DMS114 treated with DMSO at 0.1 percent for 48 hours (cell line): Measurements from ENCODE around the gene FAM163B.
"Not testable (repeated sequence)": the region's sequence is repeated elsewhere in the genome, so short reads cannot be mapped to it uniquely, and the experiment has no call there.

Source experiments
- DNase-seq: peaks from one replicate; lab custom pipeline; 2025; ENCODE audit not compliant: unreplicated experiment; lab: John Stamatoyannopoulos, UW

Gene FAM163B

DNA sequence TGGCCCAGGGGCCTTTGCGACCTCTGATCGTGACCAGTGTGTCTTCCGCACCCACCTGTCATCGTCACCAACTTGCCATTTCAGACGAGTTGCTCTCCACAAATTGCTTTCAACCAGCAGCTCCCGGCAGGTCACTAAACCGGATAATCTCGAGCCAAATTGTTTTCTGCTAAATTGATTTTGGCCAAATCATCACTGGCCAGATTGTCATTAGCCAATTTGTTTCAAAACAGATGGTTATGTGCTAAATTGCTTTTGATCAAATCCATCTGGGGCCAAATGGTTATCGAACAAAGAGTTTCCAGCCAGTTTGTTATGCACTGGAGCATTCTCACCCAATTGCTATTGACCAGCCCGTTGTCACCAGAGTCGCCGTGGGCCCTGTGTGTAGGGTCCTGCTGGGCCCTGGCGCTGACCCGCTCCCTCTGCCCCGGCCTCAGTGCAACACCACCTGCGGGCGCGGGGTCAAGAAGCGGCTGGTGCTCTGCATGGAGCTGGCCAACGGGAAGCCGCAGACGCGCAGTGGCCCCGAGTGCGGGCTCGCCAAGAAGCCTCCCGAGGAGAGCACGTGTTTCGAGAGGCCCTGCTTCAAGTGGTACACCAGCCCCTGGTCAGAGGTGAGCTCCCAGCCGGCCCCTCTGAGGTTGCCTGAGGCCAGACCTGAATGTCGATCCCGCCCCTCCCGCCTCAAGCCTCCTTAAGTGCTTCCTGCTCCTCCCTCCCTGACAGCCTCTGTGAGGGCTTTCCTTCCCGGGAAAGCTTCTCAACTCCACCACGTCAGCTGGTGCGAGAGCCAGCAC lies 39.1 kb downstream of the FAM163B start:
- DNase-seq: no peak

DNA sequence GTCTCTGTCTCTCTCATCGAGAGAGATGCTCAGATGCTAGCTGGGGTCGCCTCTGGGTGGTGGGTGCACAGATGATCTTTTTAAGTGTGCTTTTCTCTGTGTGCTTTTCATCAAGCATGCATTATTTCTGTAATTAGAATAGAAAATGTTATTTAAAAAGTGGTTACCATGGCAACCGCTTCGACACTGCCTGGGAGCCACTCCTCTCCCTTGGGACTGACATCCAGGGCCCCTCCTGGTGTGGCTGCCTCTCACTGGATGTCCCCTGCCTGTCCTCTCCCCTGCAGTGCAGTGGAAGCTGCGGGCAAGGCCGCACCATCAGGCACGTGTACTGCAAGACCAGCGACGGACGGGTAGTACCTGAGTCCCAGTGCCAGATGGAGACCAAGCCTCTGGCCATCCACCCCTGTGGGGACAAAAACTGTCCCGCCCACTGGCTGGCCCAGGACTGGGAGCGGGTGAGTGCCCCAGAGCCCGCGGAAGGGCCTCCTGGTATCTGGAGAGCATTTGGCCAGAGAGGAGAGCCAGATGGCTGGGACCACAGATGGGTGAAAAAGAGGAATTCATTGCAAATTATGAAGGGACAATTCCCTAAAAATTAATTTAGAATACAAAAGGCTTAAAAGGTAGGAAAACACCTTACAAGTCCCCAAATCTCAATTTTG lies 39.9 kb downstream of the FAM163B start:
- DNase-seq: no peak

DNA sequence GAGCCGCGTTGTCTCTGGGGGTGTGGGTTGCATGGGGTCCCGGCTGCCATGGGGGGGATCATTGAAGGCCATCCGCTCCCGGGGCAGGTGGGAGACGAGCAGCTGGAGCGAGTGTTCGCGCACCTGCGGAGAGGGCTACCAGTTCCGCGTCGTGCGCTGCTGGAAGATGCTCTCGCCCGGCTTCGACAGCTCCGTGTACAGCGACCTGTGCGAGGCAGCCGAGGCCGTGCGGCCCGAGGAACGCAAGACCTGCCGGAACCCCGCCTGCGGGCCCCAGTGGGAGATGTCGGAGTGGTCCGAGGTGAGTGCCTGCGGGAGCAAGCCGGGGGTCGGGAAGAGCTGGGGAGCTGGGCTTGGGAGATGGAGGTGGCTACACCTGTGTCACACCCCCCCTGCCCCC lies 41.0 kb downstream of the FAM163B start:
- no peak for DNase-seq

DNA sequence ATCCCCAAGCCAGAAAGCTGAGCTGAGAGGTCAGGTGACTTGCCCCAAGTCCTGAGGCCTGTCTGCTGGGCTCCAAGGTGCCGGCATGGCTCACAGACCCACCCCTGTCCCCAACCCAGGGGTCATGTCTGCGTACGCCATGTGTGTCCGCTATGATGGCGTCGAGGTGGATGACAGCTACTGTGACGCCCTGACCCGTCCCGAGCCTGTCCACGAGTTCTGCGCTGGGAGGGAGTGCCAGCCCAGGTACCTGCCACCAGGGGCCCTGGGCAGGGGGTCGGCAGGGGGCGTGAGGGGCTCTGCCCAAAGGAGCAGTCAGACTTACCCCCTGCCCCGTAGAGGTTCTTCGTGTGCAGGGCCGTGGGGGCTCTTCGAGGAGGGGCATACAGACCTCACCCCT lies 42.4 kb downstream of the FAM163B start:
- DNase-seq: no peak

DNA sequence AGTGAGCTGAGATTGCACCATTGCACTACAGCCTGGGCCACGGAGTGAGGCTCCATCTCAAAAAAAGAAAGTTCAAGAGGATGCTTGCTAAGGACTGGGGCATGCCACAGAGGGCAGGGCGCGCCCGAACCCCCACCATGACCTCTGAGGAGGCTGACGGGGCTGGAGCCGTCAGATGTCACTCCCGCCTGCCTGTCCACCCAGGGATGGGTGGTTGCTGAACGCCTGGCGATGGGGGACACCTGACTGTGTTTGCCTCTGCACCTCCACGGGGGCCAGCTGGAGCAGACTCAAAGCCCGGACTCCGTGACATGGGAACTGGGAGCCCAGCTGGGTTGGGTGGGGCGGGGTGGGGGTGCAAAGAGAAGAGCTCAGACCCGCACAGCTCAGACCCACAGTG lies 42.8 kb downstream of the FAM163B start:
- no peak for DNase-seq

DNA sequence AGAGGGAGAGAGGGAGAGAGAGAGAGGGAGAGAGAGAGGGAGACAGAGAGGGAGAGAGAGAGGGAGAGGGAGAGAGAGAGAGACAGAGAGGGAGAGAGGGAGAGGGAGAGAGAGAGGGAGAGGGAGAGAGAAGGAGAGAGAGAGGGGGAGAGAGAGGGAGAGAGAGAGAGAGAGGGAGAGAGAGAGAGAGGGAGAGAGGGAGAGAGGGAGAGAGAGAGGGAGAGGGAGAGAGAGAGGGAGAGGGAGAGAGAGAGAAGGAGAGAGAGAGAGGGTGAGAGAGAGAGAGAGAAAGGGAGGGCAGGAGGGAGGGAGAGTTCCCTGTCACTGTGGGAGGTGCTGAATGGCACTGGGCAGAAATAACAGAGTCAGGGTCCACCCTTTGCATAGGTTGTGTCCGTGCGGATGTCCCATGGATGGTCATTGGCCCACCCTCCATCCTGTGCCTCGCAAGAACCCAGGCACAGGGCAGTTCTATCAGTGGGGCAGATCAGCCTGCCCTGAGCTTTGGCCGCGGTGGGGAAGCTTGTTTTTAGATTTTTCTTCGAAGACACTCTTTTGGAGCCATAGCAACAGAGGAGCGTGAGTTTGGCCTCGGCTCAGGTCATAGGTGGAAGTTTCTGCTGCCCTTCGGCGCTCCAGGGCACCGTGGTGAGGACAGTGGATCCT lies 44.6 kb downstream of the FAM163B start:
- DNase-seq: no peak

DNA sequence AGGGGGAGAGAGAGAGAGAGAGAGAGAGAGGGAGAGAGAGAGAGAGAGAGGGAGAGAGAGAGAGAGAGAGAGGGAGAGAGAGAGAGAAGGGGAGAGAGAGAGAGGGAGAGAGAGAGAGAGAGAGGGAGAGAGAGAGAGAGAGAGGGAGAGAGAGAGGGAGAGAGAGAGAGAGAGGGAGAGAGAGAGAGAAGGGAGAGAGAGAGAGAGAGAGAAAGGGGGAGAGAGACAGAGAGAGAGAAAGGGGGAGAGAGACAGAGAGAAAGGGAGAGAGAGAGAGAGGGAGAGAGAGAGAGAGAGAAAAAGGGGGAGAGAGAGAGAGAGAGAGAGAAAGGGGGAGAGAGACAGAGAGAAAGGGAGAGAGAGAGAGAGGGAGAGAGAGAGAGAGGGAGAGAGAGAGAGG lies 45.4 kb downstream of the FAM163B start:
- DNase-seq: not testable (repeated sequence)

DNA sequence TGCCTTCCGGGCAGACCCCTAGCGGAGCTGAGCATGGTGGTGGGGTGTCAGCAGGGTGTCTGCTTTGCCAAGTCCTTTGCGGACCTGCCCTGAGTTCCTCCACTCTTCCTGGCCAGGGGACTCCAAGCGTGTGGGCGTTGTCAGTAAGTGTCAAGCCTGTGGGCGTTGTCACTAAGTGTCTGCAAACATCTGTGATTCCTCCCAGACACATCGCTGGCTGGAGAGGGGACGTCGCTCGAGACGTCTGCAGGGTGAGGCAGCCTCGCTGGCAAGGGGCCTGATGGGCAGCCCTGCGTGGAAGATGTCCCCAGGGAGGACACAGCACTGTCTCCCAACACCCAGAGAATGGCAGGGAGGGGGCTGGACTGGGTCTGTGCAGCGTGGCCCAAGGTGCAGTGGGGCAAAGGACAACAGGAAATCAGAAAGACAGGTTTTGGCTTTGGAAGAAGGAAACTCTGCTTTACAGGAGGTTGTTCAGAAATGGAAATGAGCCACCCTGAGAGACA lies 45.8 kb downstream of the FAM163B start:
- no peak for DNase-seq

DNA sequence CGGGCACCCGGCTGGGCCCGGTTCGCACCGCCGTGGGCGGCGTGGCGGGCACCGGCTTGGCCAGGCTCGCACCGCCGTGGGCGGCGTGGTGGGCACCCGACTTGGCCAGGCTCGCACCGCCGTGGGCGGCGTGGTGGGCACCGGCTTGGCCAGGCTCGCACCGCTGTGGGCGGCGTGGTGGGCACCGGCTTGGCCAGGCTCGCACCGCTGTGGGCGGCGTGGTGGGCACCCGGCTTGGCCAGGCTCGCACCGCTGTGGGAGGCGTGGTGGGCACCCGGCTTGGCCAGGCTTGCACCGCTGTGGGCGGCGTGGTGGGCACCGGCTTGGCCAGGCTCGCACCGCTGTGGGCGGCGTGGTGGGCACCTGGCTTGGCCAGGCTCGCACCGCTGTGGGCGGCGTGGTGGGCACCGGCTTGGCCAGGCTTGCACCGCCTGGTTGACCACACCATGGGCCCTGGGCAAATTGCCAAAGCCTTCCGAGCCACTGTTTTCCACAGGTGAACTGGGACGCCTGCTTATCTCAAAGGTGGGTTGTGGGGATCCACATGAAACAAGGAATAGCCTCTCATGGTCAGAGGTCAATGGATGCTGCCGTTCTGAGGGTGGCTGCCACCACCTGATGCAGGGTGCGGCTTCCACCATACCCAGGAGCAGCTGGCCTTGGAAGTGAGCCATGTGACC lies 46.4 kb downstream of the FAM163B start:
- no peak for DNase-seq

DNA sequence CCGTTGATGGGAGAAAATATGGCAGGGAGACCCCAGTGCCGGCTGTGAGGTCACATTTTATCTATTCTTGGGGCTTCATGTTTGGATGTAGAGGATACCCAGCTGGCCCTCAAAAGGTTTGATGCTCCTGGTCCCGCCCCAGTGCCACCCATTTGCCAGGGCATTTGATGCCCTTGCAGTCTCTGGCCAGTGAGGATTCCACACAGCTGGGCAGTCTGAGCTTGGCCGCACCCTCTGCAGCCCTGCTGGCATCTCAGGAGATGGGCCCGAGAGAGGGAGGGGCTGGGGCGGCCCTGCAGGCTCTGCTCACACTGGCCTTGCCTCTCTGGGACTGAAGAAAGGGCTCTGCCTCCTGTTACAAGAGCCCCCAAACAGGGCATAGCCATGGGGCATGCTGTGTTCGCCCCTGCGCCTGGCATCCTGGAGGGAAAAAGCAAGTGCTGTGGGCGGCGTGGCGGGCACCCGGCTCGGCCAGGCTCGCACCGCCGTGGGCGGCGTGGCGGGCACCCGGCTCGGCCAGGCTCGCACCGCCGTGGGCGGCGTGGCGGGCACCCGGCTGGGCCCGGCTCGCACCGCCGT lies 47.1 kb downstream of the FAM163B start:
- no peak for DNase-seq

DNA sequence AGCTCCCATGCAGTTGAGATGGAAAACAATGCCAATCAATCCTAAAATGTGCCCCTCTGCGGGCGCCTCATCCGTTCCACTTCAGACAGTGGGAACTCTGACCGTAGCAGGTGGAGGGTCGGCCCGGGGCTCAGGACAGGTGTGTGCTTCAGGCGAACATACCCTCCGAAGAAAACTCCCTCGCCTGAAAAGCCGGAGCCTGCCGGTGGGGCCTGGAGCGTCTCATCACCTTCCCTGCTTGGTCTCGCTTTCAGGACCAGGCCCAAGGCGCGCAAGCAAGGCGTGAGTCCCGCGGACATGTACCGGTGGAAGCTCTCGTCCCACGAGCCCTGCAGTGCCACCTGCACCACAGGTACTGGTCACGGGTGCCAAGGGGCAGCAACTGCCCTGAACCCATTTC lies 48.2 kb downstream of the FAM163B start:
- no peak for DNase-seq

DNA sequence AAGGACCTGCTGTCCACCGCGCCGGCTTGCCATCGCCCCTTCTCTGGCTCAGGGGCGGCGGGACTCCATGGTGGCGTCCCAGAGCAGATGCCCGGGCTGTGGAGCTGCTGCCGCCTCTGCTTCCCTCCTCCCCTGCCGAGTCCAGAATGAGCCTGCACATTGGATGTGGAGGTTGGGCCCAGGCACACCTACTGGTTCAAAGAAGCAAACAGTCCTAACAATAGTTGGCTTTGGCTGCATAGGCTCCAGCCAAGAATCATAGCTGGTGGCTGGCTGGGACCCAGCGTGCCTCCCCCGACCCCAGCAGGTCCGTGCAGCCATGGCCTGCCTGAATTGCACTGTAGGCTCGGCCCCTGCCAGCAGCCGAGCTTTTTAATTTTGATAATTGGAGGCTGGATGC lies 48.9 kb downstream of the FAM163B start:
- no peak for DNase-seq

DNA sequence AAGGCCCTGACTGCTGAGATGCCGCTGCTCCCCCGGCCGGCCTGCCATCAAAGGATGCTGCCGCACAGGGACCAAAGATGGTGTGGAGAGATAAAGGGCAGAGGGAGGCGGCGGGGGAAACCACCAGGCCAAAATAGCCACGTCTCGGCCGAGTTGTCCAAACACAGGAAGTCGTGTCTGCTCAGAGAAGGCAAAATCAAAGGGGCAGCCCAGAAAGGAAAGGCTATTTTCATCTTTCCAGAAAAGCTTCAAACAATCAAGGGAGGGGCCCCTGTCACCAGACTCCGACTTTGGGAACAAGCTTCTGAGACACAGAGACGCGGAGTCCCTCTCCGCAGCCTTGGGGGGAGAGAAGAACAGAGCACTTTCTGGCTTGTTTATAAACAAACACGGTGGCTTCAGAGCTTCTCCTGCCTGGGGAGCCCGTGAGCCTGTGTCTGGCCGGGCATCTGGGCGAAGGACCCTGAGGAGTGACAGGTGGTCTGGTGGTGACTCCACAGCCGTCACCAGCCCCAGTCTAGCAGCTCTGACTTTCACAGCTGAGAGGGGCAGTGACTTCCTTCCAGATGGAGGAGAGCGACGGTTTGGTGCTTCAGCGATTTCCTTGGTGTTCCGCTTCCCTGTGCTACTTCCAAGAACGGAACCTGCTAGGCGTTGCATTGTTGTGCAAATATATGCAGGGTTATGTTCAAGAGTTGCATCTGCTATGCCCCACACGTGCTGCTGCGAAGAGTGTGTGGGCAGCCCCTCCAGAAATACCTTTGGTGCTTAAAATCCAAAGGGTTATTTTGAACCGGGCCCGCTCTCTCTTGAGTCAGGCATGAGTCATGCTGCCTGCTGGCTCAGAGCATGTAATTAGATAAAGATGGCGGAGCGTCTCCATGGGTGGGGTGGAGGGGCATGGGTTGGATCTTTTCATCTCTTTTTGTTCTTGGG lies 50.7 kb downstream of the FAM163B start:
- DNase-seq: no peak

DNA sequence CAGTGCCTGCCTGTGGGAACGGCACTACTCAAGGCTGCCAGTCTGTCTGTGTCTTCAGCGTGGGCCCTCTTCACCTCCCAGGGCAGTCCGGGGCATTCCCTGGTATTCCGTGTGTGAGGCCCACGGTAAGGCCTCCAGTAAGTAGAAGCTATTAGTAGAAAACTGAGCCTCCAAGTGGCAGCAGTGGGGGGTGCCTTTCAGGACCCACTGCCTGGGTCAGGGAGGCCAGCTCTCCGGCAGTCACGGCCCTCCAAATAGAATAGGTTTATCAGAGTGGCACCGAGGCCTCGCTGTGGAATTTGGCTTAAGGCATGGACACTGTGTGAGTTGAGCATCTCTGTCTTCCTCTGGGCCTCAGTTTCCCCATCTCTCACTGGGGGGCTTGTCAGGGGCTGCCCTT lies 51.6 kb downstream of the FAM163B start:
- no peak for DNase-seq

DNA sequence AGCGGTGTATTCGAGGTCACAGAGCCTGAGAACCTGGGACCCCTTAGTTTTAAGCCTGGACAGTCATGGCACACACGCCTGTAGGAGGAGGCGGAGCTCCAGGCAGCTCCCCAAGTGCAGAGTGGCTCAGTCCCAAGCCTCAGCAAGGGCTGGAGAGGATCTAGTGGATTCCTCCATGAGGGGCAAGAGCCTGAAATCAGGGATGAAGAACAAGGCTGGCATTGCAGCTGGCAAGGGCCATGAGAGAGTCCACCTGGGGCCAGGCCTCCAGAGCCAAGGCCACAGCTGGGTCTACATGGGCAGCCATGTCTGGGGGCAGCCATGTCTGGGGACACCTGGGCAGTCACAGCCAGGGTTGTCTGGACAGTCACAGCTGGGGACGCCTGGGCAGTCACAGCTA lies 52.8 kb downstream of the FAM163B start:
- DNase-seq: no peak

DNA sequence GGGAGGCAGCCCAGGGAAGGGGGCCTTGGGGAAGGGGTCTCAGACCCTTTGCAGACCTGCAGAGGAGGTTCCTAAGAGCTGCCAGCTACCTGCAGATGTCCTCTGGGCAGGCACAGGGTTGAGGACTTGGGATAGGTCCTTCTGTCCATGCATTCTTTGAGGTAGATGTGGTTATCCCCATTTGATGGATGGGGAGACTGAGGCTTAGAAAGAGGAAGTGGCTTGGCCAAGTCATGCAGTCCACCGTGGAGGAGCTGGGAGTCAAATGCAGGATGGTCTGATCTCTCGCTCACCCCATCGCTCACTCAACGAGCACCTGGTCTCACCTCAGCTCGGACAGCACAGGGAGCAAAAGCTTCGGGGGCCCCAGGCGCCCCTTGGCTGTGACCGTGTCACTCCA lies 54.5 kb downstream of the FAM163B start:
- DNase-seq: no peak

DNA sequence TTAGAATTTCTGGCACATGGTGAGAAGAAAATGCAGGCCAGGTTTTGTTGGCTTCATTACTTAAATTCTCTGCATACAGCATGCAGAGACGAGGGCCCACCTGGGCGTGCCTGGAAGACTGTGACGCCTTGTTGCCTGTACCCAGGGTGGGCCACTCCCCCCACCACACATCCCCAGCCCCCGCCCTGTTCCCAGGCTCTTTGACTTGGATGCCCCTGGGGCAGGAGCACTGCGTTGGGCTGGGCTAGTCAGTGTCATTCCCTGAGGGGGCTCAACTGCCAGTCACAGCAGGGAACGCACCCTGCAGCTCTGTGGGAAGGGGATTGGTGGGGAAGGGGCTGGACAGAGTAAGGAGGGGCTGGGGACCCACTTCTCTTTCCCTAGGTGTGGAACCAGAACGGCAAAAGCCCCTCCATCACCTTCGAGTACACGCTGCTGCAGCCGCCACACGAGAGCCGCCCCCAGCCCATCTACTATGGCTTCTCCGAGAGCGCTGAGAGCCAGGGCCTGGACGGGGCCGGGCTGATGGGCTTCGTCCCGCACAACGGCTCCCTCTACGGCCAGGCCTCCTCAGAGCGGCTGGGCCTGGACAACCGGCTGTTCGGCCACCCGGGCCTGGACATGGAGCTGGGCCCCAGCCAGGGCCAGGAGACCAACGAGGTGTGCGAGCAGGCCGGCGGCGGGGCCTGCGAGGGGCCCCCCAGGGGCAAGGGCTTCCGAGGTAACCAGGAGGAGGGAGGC lies 55.0 kb downstream of the FAM163B start:
- DNase-seq: no peak

DNA sequence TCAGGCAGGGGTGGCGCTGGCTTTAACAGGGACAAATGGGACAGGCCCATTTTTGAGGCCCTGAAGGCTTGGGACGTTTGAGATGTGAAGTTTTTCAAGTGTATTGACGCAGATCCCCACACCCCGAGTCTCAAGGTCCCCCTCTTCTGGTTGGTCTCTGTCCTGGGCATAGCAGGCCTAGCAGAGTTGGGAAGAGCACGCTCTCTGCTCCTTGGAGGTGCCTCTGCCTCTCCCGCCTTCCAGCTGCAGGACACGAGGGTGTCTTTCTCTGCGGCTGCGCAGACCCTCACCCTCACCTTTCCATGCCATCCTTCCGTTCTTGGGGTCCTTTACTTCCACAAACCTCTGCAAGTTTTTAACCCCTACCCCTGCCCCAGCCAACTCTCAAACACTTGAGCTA lies 56.1 kb downstream of the FAM163B start:
- no peak for DNase-seq

DNA sequence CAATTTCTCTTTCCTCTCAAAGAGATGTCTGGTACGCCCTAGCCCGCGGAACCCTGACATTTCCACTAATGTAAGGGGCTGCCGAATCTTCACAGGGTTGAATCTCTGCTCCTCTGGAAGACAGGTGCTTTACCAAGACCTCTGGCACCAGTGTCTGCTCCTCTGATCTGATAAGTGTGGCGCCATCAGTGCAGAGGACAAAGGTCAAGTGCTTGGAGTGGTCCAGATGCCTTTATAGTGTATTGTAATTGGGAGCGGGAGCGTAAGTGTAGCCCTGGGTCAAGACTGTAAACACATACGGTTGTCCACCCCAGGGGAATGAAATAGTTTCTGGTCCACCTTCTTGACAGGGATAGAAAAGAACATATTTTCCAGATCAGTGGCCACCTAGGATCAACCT lies 57.0 kb downstream of the FAM163B start:
- DNase-seq: no peak
